HPDE6-E6E7 (cell line): ENCODE data around the gene SPCS1.
"Not testable (repeated sequence)": the region's sequence is repeated elsewhere in the genome, so short reads cannot be mapped to it uniquely, and the experiment has no call there.

Experiments used
- DNase-seq: peaks from one replicate; pipeline ENCODE4 v3.0.0; 2011; ENCODE audit warnings: missing footprints; ENCODE audit errors: extremely low spot score

Gene SPCS1

DNA sequence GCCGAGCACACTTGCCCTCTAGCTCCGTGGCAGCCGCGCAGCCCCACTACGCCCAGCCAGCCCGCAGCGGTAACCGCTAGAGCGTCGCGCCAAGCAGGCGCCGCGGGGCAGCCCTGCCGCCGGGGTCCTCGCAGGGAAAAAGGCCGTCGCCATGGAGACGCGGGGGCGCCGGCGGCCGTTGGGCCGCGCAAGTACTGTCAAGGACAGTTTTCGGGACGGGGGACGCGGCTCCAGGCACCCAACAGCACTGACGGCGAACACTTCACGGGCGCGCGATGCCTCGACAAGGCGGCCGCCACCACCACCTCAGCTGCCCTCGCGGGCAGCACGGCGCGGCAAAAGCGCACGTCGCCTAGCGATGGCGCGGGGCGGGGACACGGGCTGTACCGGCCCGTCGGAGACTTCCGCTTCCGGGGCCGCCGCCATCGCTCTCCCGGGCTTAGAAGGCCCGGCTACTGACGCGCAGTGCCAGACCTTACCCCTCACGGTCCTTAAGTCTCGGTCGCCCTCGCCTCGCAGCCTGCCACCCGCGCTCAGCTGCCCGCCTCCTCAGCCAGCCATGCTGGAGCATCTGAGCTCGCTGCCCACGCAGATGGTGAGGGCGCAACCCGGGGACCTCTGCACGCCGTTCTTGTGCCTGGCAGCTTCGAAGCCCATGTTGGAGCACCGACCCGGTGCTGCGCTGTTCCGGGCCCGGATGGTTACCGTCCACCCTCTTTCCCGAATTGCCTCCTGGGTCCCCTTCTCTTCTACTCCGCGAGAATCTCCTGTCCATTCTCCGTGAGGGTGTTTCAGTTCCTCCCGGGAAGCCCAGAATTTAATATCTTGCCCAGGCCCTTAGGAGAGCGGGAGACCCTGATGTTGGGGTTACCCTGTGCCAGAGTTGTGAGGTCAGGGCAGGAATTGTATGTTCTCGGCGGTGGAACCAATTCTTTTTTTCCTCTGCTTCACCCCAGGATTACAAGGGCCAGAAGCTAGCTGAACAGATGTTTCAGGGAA is at the start of gene SPCS1, which contains the start of gene GLT8D1:
SPCS1 (plus strand) TSS at position 419 of the 999 bp plus-strand sequence; CDS start at position 560, 141 bp downstream.
GLT8D1 (minus strand) TSS at position 104 of the 999 bp plus-strand sequence. CDS start 5,331 bp downstream, outside the sequence.
- peak; percentile 37 for DNase-seq

GRCh38 chr3:52660046-52660445 is 45.9 kb upstream of the SPCS1 start:
- DNase-seq, result no peak

DNA sequence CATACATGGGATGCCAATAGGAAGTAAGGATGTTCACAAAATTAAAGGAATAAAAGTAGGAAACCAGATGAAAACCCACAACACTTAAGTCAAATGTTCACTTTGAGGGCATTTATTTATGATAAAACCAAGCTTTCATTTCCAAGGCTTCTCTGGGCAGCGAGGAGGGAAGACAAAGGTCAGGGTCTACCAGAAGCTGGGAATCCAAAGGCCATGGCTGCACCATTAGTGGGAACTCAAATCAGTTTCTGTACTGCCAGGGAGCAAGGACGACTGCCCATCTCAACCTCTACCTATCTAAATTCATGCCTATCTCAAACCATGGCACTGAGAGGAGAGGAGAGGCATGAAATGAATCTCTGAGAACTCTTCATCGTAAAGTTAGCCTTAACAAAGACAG is 42.8 kb upstream of the SPCS1 start:
- DNase-seq, result no peak

DNA sequence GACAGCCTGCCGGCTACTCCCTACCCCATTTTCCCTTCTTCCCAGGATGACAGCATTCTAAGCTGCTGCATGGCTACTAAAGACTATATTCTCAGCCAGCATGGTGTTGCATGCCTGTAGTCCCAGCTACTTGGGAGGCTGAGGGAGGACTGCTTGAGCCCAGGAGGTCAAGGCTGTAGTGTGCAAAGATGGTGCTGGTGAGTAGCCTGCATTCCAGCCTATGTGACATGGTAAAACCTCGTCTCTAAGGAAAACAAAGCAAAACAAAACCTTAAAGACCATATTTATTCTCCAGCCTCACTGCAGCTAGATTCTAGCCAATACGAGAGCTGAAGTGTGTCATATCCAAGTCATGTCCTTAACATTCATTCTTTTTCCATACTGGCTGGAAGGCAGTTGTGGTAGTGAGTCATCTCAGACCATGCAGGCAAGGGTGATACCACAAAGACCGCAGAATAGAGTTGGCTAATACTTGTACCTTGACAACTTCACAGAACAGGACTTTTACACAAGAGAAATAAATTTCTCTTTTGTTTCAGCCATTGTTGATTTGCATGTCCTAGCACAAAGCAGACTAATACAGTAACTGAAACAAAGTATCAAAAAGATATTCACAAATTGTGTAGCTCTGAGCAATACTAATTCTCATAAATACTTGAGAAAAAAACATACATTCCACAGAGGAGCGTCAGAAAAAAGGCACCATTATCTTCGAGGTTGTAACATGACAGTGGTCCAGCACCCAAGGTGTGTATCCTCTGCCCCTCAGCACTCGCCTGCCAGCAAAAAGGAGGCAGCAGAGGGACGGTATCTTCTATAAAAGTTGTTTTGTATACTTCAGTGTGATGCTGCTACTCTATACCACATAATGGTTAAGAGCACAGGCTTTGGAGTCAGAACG is 35.0 kb upstream of the SPCS1 start:
- DNase-seq, result peak; percentile 53

DNA sequence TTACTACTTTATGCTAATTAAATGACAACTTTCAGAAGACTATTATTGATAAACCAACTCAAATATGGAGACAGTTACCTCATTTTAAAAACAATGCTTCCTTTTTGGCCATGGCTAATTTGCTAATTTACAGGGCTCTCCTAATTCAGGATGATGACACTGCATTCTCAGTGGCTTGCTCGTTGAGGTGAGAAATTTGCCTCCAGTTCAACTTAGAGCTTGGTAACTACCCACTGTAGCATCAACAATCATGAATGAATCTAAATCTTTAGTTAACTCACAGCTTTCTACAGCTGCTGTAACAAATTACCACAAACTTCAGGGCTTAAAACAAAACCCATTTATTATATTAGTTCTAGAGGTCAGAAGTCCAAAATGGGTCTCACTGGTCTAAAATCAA is 34.2 kb upstream of the SPCS1 start:
- no peak for DNase-seq

- DNase-seq, result not testable (repeated sequence)
Observed at GRCh38 chr3:52676201-52676600, 29.7 kb upstream of the SPCS1 start.

GRCh38 chr3:52678265-52679198 is 27.4 kb upstream of the SPCS1 start:
- no peak for DNase-seq

GRCh38 chr3:52679199-52679538 is 26.7 kb upstream of the SPCS1 start:
- no peak for DNase-seq

DNA sequence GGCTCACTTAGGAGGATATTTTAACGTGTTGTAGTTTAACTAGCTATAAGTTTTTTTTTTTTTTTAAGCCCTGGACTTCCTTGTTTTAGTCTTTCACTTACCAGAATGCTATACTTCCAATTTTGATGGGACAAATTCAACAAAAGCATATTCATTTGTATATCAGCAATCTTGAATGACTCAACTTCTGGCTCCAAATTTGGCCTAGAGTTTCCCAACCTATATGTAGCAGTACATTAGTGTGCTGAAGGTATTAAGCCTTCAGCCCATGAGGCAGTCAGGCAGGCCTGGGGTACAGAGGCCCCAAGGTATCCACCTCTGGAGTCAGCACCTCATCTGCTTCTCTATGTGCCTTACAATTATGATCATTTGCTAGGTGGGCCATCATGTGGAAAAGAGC is 26.1 kb upstream of the SPCS1 start:
- DNase-seq, result no peak

- DNase-seq, result no peak
Observed at GRCh38 chr3:52681596-52681995, 24.3 kb upstream of the SPCS1 start.

GRCh38 chr3:52682016-52682415 is 23.9 kb upstream of the SPCS1 start:
- no peak for DNase-seq

- no peak for DNase-seq
Observed at GRCh38 chr3:52683611-52684010, 22.3 kb upstream of the SPCS1 start.

DNA sequence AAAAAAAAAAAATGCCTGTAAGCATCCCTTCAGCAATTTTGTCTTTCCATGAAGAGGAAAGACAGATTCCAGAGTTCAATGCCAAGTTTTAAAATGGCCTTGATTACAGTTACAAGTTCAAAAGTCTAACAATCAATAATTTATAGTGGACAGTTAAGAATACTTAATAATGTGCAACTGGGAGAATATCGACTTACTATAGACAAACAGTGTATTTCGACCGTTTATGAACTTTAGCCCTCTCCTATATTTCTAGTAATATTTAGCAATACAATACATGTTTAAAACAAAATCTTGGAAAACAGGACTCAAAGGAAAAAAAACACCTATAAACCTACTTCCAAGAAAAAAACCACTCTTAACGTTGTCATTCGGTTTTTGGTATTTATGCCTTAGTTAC is 21.7 kb upstream of the SPCS1 start:
- no peak for DNase-seq

DNA sequence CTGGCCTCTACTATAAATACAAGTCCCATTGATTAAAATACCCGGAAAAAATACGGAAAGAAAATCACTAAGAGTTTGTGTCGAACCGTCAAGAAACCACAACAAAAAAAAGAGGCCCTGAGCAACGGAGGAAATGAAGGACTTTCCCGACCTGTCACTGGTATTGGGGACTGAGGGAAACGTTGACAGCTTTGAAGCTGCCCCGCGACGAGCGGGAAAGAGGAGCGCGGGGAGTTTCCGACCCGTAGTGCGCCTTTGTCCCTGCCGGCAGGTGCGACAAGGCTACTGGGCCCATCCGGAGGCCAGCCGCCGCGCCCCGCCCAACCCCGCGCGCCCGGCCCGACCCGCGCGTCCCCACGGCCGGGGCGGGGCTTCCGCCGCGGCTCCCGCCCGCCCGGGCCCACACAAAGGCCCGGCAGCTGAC is 20.6 kb upstream of the SPCS1 start:
- no peak for DNase-seq

- no peak for DNase-seq
Observed at GRCh38 chr3:52685709-52686691, 19.9 kb upstream of the SPCS1 start, which contains the start of the genes GNL3 and PBRM1. TSS of gene GNL3 (plus strand) at chr3:52686032. CDS start at chr3:52686093, 61 bp downstream. TSS of gene PBRM1 (minus strand) at chr3:52685913.

- DNase-seq, result no peak
Observed at GRCh38 chr3:52688266-52688665, 17.6 kb upstream of the SPCS1 start.

- no peak for DNase-seq
Observed at GRCh38 chr3:52689151-52689550, 16.8 kb upstream of the SPCS1 start.

DNA sequence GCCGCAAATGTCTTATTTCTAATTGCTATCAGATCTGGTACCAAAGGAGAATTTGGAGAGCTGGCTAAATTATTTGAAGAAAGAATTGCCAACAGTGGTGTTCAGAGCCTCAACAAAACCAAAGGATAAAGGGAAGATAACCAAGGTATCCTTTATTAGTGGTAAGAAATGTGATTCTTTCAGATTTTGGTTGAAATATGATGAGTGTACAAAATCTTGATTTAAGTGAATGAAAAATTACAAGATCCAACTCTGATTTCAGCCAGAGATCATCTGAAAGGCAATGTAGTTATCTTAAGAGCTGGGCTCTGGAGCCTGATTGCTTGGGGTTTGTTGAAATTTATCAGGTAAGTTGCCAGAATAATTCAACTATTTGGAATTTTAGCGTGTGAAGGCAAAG is 15.3 kb upstream of the SPCS1 start:
- no peak for DNase-seq

GRCh38 chr3:52693071-52693470 is 12.8 kb upstream of the SPCS1 start:
- no peak for DNase-seq
